GM19397 (cell line): Measurements from ENCODE around the gene ELMO1.

Experiments used
- ATAC-seq: cut with Tn5 transposase; IDR thresholded peaks from one replicate; pipeline ENCODE4 v1.9.1; 2021; ENCODE audit warnings: mild to moderate bottlenecking, moderate library complexity; ENCODE audit not compliant: unreplicated experiment

ELMO1 gene

DNA sequence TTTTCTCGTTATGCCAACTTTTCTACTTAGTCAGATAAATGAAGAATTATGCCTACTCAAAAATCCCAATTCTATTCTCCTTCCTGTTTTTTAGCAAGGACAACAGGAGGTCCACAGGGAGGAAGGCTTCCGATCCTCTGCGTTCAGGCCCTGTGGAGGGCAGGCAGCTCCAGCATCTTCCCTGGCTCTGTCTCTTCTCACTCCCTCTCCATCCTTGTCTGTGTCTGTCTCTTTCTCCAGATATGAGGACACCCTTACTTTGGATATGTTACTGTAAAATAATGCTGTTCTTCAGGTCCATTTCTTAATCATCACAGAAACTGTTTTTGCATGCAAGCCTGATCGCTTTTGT is 166.6 kb downstream of the ELMO1 start:
- ATAC-seq = no peak

DNA sequence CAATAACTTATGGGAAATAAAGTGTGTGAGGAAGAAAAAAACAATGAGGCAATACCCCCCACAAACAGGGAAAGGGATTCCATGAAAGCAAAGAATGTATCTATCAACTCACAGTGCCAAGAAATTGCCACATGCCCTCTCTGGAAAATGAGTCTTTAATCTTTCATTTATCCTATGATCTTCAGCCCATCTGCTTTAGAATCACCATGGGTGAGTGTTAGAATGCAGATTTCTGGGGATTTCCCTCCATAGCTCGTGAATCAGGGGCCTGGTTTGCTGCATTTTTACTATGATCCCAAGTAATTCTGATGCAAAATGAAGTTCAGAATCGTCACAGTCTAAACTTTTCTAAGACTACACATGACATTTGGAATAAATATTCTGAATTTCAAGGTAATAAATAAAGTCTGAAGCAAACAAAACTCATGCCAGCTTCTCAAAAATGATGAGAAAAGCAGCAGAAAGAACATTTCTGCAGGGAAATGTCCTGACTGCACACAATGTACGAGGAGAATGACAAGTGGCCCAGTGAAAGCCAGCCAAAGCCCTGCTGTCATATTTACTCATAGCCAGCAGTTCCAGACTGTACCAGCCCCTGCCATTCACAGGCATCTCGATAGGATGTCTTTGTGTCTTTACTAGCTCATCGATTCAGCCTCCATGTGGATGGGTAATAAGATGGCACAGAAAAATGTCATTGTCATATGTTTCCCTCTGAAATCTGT is 167.1 kb downstream of the ELMO1 start:
- ATAC-seq = no peak

DNA sequence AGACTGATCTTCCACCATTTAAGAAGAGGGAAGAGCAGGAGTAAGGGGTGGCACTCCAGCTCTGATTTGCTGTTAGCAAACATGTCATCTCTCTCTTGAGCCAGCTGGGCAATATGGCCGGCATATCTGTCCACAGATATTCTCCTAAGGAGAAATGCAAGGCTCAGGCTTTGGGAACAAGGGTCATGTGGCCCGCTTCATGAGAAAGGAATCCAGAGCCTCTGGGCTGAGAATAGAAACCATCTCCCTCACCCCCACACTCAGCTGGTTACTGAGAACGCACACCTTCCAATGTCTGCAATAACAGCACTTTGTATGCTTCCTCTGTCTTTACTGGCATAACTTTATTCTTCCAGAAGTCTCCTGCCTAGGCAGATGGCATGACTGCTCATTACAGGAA is 171.2 kb downstream of the ELMO1 start:
- no peak for ATAC-seq

DNA sequence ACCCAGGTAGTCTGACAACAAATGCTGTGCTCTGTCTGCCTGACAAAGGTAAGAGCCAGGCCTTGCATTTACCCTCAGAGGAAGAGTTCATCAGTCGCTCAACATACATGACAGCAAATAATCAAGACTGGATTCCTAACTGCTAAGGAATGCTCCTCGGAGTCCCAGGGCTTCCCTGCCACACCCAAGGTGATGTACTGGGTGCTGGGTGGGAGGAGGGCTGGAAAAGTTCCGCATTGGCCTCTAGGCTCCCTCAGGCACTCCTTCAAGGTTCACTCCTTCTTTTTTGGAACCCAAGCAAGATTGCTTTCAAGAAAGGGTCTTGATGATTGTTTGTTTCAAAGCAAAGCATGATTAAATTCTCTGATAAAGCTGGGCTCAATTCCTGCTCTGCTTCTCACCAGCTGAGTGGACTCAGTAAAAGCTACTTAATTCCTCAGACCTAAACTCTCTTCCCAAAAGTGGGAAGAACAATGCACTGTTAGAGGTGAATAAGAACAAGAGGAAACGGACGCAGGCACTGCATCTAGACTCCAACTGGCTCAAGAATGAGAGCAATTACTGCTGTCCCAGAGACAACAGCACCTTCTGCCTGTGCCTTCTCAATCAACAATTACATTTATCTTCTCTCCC is 173.5 kb downstream of the ELMO1 start:
- no peak for ATAC-seq

DNA sequence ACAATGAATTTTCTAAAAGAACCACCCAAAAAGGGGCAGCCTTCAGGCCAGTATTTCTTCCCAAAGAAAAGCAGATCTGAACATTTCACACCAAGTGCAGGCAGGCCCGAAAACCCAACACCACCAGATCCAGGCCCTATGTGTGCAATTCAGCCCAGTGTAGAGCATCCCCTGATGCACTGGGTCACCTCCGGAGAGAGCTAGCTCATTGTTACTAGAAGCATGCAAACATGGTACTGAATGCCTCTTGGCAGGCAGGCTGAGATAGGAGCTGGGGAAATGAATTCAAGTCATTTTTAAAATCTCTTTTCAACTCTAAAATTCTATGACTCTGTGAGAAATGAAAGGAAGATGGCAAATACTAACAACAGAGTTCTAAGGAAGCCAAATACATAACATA is 174.8 kb downstream of the ELMO1 start:
- no peak for ATAC-seq

DNA sequence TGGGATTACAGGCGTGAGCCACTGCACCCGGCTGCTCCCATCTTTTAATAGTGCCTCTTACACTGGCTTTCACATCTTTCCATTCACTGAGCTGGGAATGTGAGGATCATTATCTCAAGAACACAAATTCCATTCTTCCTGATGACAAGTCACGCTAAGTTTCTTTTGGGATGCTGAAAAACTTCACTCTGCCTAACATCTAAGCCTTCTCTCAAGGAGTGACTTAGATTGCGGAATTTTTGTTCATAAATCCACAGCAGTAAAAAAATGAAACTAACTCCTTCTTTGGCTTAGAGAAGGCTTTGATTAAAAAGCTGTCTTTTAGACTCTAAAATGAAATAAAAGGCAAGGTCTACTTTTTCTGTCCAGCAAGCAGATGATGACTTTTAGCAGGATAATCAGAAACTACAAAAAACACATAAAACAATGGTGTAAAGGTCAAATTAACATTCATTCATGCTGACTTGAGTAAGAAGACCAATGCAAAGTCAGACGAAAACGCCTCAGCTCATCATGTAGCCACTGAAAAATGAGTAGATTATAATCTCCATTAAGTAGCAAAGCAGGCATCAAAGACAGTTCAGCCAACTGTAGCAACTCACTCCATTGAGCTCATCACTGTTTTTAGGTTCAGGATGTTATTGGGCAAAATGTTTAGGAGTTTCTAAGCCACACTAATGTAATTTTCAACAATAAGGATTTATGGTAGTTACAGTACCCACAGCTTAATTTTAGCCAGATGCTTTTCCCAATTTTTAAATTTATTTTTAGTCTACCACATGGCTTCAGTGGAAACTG is 178.8 kb downstream of the ELMO1 start:
- ATAC-seq = no peak

DNA sequence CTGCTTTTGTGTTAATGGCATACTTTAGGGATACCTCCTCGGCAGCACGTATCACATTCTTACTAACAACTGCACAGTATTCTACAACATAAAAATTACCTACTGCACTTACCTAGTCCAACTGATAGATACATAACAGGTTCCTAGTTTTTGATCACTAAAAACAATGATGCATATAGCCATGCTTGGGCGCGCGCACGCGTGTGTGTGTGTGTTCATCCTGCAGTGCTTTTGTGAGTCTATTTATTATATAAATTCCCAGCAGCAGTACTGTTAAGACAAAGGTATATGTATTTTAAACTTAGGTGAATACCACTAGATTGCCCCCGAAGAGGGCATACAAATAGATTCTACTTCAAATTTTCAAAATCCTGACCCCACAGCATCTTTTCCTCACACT is 181.4 kb downstream of the ELMO1 start:
- no peak for ATAC-seq

DNA sequence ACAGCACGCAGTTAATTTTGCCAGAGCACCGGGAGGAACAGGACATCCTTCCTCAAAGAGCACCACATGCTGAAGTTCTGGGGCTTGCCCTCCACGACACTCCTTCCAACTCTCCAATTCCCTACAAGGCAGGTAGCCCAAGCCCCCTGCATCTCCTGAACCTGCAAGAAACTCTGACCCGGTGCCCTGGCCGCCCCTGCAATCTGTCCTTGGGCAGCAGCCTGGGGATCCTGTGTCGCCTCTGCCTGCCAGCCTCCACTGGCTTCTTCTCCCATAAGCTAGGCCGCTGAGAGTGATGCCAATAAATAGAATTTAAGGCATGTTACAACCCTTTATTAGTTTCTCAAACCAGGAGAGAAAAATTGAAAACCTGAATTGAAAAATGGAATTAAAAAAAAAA is 182.8 kb downstream of the ELMO1 start:
- no peak for ATAC-seq

DNA sequence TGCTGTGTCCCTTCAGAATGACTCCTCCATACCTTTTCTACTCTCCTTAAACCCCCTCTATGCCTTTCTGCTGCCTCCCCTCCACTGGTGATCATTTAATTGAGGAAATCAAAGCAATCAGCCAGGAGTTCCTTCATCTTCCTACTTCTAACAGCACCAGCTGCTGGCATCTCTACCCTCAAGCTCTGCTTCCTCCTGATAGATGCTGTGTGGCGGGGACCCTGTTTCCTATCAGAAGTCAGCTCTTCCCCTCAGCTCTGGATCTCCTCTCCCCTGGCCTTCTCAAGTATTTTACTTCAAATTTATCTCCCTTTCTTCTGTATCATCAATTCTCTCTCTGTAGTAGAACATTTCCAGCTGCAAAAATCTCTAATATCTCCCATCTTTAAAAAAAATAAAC is 183.7 kb downstream of the ELMO1 start:
- no peak for ATAC-seq

DNA sequence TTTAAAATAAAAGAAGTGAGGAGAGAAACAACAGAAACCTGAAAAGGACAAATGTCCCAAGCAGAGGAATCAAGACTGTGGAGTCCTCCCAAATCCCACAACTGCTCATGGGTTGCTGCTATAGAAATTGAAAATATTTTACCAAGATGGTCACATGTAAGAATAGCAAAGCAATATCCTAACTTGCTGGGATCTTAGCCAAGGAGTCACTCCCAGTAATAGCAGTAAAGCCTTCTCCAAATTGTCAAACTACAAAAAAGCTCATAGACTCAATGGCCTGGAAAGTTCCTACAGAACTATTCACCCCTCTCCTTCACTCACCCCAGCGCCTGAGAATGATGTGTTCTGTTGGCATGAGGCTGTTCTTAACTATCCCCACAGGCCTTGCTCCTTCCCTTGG is 186.5 kb downstream of the ELMO1 start:
- ATAC-seq = no peak

DNA sequence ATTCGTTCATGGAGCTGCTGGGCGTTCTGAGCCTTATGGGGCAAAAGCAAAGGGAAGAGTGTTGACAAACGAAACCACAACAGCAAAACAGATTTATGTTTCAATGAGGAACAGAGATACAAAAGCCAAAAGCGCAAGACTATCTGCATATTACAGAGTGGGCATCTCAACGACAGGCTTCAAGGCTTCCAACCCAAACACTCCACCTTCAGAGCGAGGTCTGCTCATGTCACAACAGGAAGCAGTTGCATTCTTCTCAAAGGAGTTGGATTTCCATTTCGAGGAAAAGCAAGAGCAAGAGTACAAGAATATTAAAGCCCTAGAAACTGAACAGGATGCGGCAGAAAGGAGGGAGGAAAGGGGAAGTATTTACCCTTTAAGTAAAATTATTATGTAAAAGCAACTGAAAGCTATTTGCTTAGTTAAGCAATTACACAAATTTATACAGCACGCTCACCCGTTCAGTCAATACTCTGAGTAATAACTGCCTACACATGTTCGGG is 189.3 kb downstream of the ELMO1 start:
- no peak for ATAC-seq

DNA sequence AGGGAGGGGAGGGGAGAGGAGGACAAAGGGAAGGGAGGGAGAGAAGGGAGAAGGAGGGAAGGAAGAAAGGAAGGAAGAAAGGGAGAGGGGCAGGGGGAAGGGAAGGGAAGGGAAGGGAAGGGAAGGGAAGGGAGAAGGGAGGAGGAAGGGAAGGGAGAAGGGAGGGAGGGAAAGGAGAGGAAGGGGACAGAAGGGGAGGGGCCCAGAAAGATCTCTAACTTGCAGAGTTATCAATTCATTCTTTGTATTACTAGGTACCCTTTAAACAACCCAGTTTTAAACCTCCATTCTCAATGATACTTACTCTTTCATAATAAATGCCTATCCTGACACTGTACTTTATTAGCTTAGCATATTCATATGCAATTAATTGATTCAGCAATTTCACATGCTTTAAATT is 192.0 kb downstream of the ELMO1 start:
- ATAC-seq = no peak

DNA sequence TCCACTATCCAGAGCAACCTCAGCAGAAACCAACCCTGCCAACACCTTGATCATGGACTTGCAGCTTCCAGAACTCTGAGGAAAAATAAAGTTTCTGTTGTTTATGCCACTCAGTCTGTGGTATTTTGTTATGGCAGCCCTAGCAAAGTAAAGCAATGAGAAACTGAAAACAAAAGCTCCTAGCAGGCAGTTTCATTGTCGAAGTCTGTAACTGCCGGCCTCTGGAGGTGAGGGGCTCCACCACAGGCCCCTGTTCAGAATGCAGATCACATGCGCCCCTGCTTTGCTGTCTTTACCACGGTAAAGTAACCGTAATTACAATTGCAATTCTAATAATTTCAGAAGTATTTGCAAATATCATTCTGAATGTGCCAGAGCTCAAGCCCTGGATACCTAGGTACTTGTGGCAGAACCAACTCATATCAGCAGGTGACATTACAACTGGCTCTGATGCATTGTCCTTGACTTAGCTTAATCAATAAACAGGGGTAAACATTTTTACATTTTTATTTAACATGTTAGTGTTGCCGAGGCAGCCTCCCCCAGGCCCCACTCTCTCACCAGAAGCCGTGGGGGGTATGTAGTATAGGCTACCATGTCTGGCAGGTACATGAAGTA is 193.2 kb downstream of the ELMO1 start:
- no peak for ATAC-seq

DNA sequence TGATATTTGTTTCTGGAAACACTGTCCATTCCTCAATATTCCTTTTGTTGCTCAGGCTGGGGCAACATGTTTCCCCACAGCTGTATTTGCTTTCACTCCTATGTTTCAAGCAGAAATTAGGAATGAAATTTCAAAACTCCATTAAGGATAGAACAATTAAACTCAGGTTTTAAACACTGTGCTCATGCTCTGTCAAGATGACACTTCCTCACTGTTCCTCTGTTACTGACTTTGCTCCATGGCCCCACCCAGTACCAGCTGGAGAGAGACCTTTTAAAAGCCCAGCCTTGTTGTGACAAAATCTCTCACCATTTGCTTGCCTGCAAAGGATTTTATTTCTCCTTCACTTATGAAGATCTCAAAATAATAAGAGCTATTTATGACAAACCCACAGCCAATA is 197.4 kb downstream of the ELMO1 start:
- ATAC-seq = no peak

DNA sequence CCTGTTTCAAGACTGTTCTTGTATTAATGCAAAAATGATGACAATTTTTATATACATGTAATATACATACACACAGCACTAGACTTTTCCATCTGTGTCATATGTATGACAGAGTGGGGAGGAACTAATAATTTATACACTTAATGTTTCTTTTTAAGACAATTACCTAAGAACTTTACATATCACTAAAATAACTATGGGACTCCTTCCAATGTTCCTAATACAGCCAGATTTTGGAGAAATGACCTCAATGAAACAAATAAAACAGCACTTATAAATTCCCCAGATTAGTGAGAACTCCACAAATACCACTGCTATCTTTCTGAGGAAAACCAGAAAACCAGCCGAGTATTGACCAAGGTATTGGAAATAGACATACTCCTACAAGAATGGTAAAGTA is 199.4 kb downstream of the ELMO1 start:
- no peak for ATAC-seq

DNA sequence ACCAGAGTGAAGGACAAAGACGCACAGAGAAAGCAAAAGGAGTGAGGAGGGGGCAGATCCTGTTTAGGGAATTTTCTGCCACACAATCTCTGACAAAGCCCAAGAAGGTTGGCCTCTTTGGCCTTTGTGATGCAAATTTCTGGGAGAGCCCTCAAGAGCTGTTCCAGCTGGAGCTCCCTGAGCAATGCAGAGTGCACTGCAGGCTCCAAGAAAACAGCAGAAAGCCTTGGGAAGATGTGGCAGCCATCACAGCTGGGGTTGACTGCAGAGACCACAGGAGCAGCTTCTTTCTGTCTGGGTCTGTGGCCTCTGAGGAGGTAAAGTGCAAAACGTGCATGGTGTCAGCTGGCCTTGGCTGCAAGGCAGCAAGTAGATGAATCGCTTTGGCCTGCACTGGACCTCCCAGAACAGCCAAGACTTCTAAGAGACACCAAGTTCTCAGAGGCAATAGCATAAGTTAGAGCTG is 200.2 kb downstream of the ELMO1 start:
- no peak for ATAC-seq

DNA sequence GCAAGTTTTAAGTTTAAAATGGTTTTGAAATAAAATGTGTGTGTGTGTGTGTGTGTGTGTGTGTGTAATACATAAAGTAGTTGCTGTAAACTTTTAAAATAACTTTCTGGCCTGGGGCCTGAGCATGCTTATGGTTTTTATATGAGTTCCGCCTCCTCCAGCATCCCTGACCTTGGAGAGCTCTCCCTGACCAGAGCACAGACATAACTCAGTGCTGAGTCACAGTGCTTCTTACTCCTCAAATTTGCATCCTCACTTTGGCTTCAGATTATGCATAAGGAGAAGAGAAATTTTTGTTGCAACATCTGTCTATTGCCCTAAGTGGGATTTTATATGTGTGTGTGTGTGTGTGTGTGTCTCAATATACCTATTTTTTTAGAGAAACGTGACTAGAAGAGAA is 200.8 kb downstream of the ELMO1 start:
- no peak for ATAC-seq

DNA sequence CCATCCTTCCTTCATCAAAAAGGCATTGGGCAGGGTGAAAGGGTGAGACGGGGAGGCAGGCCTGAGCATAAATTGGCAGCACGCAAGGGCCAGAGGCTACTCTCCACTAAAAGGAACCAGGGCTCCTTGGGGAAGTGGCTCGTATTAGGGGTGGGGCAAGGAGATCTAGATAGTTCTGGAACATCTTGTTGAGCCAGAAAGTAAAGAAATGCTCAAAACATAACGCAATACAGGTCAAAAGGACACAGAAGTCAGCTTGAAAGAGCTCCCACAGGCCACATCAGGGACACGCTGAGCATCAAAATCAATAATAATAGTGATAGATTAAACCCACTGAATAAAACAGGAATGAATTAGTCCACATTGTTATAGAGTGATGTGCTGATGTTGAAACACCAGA is 203.1 kb downstream of the ELMO1 start:
- no peak for ATAC-seq

DNA sequence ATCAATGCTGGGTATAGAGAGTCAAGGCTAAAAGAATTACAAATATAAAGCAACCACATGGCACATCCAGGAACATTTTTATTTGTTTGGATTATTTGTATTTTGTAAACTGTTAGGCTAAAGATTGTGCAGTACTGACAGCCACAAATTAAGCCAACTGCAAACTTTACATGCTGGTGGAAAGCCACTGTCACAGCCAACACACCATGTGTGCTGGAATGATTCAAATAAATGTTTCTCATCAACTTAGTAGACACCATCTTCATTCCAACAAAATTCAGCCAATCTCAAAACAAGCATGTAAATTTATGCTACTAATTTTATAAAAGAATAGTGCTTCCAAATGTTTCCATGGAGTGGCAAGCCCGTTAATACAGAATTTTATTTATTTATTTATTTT is 211.8 kb downstream of the ELMO1 start:
- ATAC-seq = no peak

DNA sequence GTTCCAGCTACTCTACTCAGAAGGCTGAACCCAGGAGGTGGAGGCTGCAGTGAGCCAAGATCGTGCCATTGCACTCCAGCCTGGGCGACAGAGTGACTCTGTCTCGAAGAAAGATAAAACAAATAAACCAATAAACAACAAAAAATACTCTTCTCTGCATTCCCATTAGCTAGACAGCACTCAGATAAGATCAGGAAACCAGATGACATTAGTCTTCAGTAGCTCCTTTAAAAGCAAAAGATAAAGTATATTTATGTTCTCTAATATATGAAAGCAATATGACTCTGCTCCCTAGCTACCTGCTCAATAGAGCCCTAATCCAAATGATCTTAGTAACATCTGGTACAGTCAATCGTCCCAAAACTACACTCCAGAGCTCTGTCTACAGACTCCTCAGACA is 212.9 kb downstream of the ELMO1 start:
- no peak for ATAC-seq

DNA sequence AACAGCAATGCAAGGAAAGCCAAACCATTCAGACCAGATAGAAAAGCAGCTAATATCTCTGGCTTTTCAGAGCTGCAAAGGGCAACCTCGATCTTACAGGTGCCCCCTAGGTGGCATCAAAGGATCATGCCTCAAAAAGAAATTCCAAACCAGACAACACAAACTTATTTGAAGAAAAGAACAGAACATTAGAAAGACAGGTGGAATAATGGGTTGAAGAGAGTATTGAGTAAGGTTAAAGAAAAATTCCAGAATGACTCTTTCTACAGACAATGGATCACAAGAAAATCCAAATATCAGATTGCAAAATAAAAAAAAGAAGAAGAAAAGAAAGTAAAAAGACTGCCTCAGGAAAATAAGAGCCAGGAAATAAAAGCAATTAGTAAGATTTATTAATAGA is 213.7 kb downstream of the ELMO1 start:
- no peak for ATAC-seq

DNA sequence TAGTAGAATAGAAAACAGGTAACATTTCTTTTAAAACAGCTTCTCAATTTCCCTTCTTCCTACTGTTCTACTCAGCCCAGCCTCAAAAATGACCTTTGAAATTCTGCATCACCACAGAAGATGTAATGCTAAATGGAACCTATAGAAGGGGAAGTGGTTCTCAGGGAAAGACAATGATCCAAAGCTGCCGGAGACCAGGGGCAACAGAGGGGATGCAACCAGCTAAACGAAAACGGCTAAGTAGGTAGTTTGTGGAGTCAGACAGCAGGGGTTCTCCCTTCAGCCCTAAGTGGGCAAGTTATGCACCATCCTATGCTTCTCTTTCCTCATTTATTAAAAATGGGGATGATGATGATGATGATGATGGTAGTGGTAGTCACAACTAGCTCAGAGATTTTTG is 214.3 kb downstream of the ELMO1 start:
- no peak for ATAC-seq
